HG03159 (cell line): ENCODE measurements around the gene A2ML1.
"Not testable (repeated sequence)": the region's sequence is repeated elsewhere in the genome, so short reads cannot be mapped to it uniquely, and the experiment has no call there.

Experiments
- ATAC-seq: cut with Tn5 transposase; IDR thresholded peaks from one replicate; pipeline ENCODE4 v1.9.1; 2021; ENCODE audit warnings: mild to moderate bottlenecking, moderate library complexity; ENCODE audit not compliant: unreplicated experiment

A2ML1 gene

DNA sequence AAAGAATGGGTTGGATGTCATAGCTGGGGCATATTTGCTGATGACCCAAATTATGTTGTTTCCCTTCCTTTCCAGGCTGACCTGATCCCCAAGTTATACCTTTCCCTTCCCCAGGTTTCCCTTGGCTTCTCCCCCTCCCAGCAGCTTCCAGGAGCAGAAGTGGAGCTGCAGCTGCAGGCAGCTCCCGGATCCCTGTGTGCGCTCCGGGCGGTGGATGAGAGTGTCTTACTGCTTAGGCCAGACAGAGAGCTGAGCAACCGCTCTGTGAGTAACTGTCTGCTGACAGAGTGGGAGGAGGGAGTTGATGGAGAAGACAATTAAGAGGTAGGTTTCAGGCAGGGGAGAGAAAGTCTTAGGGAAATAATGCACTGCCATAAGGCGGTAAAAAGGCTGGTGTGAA is 25.0 kb downstream of the A2ML1 start:
- no peak for ATAC-seq

DNA sequence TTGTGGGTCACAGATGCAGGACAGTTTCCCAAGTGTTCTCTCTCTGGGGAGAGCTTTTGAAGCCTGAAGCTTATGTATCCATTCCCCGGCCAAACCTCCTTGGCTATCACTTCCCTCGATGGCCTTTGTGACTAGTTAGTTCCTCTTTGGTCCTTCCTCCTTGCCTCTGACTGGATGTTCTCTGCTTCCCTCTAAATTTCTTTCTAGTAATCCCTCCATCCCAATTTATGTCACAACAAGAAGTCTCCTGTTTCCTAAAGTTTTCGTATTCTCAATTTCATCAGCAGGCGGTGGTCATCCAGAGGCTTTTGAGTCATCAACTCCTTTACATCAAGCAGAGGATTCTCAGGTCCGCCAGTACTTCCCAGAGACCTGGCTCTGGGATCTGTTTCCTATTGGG is 27.5 kb downstream of the A2ML1 start:
- ATAC-seq: no peak

DNA sequence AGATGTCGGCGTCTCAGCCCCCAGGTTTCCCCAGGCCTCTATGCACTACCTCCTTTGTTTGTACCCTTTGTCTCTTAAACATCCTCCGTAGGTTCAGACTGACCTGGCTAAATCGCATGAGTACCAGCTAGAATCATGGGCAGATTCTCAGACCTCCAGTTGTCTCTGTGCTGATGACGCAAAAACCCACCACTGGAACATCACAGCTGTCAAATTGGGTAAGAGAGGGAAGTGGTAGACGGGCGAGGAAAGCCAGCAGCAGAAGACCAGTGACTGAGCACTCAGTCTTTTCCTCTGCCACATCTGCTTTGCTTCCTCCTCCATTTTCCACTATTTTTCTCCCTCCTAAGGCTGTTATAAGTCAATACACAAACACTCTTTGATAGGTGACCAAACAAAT is 29.7 kb downstream of the A2ML1 start:
- ATAC-seq: no peak

DNA sequence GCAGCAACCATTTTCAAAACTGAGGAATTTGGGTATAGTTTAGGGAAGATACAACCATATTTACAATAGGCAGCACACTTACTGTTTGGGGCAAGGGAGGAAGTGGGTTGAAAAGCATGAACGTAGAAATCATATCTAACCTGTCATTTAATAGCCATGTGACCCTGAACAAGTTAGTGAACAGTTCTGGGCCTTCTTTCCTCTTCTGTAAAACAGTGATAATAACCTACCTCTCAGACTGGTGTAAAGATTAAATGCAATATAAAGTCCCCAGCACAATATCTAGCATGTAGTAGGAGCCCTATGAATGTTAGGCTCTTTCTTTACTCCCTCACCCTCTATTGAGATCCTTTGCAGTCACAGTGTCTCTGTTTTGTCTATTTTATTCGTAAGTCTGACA is 33.5 kb downstream of the A2ML1 start:
- no peak for ATAC-seq

DNA sequence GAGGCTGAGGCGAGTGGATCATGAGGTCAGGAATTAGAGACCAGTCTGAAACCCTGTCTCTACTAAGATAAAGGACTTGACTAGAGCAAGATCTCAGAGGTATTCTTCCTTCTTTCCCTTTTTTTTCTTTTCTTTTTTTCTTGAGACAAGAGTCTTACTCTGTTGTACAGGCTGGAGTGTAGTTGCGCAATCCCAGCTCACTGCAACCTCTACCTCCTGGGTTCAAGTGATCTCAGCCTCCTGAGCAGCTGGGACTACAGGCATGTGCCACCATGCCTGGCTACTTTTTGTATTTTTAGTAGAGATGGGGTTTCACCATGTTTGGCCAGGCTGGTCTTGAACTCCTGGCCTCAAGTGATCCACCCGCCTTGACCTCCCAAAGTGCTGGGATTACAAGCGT is 37.0 kb downstream of the A2ML1 start:
- ATAC-seq: not testable (repeated sequence)

DNA sequence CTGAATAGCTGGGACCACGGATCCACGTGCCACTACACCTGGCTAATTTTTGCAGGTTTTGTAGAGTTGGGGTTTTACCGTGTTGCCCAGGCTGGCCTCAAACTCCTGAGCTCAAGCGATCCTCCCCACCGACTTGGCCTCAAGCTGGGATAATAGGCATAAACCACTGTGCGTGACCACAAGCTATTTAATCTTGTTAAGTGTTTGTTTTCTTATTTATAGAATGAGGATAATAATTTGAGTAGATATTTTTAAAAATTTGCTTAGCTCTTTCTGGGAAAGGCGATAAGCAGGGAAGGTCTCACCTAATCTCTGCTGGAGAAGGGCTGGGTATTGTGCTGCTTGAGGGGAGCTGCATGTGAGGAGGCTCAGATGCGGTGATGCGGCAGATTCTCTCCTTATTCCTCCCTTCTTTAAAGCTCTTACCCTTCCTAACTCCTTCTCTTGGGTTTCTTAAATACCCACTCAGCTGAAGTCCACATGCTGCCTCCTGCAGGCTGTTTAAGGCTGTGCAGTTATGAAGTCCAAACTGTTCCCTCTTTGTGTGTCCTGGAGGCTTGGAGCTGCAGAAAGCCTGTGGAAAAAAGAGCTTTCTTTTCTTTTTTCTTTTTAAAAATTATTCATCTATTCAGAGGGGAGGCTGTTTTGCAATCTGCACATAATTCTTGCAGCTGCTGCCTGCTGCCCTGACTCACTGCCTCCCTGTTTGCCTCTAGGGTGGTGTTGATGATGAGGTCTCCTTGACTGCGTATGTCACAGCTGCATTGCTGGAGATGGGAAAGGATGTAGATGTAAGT is 37.9 kb downstream of the A2ML1 start:
- ATAC-seq: no peak

DNA sequence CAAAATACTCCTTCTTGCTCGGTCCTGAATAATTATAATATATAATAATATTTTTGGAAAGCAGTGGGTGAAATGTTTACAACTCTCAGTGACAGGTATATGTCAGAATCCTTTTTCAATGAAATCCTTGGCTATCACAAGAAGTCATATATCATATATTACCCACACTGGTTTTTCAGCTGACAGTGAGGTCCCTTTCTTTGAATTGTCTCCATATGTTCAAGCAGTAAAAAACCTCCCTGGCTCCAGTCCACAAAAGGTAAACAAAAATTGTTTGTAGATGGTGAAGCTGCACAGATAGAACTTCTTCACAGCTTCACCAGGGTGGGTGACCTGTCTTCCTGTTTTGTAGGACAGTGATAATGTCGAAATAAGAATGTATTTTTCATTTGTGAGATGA is 44.0 kb downstream of the A2ML1 start:
- no peak for ATAC-seq

DNA sequence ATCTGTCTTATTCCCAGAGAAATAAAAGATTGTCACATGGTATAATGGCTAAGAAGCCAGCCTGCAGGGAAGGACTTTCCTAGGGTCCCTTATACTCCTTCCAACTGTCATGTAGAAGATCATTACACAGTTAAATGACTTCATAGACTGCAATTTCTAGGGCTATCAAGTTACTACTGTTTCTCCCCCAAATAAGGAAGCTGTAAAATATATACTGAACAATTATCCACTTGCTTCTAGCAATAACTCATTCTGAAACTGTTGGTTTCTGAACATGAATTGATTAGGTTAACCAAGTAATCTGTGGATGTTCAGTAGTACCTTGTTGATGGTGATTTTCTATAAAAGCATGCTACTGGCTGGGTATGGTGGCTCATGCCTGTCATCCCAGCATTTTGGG is 44.6 kb downstream of the A2ML1 start:
- ATAC-seq: no peak

DNA sequence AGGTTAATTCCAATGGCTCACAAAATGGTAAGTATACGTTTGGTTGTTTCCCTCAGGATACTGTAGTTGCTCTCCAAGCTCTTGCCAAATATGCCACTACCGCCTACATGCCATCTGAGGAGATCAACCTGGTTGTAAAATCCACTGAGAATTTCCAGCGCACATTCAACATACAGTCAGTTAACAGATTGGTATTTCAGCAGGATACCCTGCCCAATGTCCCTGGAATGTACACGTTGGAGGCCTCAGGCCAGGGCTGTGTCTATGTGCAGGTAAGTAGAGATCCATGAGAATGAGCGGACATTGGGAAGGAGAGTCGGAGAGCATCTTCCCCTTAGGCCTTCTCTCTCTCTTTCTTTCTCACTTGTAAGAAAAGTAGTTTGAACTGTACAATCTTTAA is 45.4 kb downstream of the A2ML1 start:
- ATAC-seq: no peak

DNA sequence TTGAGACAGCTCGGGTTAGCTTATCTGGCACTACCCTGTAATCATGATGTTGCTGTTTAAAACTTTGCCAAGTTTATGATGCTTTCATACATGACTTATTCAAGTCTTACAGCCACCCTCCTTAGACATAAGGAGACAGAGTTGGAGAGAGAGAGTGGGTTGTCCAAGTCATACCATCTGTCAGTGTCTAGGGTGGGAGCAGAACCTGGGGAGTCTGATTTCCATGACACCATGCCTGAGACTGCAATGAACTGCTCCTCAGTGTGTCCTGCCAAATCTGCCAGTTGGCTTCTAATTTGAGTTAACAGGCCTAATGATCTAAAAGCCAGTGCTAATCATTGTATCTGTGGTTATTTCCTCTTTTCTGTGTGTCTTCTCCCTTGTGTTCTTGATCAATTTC is 48.2 kb downstream of the A2ML1 start:
- ATAC-seq: no peak

DNA sequence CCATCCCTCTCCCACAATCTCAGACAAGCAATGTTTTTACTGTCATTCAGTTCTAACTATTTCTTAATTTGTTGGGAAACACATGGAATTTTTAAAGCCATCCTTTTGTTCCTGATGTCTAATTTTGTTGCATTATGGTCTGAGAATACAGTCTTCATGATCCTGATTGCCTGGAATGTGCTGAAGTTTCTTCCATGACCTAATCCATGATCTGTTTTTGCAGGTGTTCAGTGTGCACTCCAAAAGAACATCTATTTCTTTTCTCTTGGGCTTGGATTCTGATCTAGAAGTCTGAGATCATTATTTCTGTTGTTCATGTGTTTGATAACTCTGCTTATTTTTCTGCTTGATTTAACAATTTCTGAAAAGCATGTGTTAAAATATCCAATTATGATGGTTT is 48.6 kb downstream of the A2ML1 start:
- no peak for ATAC-seq

DNA sequence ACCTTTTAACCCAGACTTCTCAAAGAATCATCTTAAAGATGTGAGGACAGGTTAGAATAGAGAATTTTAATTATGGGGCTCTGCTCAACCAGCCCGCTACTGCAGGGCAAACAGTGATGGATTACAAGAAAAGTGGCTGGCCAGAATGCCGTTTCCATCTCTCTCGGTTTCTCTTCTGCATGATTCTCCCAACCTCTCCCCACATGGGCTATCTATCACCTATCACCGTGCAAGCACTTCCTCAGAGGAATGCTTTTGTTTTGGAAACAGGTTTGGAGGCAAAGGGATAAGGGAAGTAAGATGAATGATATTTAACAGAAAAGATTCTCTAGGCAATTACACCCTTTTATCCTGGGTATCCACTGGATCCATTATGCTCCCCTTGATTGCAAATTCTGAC is 54.5 kb downstream of the A2ML1 start:
- no peak for ATAC-seq

DNA sequence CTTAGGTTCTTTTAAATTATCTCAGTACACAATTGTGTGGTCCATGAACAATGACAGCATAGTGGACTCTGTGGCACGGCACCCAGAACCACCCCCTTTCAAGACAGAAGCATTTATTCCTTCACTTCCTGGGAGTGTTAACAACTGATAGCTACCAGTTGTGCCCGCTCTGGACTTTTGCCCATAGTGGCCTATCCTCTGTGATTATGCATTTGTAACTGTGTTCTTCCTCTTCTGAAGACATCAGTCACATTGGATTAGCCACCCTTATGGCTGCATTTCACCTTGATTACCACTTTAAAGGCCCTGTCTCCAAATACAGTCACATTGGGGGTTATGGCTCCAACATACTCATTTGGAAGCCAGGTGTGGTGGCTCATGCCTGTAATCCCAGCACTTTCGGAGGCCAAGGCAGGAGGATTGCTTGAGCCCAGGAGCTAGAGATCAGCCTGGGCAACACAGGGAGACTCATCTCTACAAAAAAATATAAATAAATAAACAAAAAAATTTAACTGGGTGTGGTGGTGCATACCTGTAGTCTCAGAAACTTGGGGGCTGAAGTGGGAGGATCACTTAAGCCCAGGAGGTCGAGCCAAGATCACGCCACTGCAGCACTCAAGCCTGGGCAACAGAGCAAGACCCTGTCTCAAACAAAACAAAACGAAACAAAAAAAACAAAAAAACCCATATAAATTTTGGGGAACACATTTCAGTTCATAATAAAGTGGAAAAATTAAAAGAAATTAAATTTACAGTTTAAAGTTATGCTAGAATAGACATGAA is 64.3 kb downstream of the A2ML1 start:
- no peak for ATAC-seq

DNA sequence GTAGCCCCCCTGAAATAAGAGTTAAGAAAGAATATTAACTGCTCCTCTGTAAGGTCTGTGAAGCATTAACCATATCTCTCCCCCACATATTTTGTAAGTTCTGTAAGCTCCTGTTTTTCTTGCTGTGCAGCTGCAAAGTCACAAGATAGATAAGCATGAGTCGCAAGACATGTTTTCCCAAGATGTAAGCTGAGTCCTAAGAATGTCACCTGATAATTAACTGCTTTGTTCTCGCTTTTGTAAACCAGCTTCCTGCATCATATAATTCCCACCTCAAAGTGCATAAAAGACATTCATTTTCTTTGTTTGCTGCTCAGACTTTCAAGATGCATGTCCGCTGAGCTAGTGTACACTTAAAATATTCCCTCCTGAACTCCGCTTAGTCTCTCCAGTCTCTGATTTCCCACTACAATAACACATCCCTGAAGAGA is 64.9 kb downstream of the A2ML1 start:
- no peak for ATAC-seq

DNA sequence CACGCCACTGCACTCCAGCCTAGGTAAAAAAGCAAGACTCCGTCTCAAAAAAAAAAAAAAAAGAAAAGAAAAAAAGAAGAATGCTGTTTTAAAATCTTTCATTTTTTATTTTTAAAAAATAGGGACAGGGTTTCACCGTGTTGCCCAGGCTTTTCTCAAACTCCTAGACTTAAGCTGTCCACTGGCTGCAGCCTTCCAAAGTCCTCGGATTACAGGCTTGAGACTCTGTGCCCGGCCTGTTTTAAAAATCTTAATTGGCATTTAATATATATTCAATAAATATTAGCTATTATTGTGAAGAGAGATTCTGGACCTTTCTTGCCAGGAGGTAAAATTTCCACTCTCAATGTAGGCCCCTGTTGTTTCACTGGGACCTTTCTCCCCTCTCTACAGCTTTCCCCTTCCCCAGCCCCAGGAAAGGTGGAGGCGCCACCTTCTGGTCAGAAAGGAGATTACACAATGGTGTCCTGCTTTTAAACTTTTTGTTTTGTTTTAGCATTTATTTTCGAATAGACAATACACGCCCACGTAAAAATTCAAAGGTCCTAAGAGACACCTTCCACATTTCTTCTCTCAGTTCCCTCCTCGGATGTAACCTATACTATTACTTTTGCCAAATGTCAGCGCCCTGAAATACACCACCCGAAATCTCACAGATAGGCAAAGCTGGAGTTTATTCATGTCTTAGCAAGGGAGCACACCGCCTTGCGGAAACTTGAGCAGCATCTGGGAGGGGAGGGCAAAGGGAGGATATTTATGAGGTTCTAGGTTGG is 68.1 kb downstream of the A2ML1 start:
- ATAC-seq: no peak

DNA sequence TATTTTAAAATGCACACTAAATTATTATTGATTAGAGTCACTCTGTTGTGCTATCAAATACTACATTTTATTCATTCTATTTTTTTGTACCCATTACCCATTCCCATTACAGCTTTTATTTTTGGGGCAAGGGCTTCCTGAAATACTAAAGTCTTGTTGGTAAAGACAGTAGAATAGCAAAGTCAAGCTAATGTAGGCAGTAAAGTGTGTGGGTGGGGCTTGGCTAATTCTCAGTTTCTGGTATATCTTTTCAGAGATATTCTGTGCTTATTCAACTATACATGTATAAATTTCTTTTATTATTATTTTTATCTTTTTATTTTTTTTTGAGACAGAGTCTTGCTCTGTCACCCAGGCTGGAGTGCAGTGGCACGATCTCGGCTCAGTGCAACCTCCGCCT is 69.6 kb downstream of the A2ML1 start:
- no peak for ATAC-seq

DNA sequence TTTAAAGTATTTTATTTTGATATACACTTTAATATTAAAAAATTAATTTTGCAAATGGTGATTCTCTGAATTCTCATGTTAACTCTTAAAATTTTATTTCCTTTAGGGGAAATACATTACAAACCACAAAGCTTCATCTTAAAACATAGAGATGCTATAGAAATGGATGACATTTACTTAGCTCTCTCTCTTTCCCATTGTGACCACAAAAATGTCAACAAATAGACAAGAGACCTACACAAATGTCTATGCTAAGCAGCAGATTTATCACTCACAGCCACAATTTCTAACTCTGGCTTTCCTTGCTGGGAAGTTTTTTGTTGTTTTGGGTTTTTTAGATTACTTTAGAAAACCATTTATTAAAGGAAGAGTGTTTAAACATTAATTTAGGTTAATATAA is 72.0 kb downstream of the A2ML1 start:
- ATAC-seq: no peak

DNA sequence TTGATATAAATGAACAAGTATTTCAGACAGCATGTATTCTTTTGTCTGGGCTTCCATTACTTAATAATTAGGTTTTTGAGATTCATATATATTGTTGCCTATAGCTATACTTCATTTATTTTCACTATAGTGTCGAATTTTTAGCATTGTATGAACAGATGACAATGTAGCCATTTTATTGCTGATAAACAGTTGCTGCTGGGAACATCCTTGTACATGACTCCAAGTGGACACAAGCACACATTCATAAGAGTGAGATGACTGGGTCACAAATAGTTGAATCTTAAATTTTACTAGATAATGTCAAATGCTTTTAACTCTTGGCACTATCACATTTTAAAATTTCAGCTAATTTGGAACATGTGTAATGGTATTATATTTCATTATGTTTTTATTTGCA is 72.6 kb downstream of the A2ML1 start:
- no peak for ATAC-seq

DNA sequence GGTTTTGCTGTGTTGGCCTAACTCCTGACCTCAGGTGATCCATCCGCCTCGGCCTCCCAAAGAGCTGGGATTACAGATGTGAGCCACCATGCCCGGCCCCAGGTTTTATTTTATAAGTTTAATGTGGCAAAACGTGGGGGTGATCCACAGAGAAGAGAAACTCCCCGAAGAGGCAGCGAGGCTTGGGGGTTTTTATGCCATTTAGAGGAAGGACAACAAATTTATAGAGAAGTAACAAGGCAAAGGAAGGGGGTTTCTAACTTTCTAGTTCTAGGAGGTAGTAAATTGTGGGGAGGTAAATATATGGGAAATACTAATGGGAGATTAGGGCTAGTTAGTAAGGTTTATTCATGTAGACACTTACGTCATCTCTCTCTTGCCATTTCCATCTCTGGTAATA is 74.7 kb downstream of the A2ML1 start:
- no peak for ATAC-seq

DNA sequence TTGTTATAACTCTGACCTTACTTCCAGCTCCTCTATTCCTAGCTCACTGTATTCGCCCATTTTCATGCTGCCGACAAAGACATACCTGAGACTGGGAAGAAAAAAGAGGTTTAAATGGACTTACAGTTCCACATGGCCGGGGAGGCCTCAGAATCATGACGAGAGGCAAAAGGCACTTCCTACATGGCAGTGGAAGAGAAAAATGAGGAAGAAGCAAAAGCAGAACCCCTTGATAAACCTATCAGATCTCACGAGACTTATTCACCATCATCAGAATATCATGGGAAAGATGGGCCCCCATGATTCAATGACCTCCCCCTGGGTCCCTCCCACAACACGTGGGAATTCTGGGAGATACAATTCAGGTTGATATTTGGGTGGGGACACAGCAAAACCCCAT is 77.4 kb downstream of the A2ML1 start:
- no peak for ATAC-seq

DNA sequence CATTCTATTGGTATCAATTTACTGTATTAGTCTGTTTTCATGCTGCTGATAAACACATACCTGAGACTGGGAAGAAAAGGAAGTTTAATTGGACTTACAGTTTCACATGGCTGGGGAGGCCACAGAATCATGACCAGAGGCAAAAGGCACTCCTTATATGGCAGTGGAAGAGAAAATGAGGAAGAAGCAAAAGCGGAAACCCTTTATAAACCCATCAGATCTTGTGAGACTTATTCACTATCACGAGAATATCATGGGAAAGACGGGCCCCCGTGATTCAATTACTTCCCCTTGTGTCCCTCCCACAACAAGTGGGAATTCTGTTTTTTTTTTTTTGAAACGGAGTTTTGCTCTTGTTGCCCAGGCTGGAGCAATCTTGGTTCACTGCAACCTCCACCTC is 80.3 kb downstream of the A2ML1 start:
- ATAC-seq: not testable (repeated sequence)

DNA sequence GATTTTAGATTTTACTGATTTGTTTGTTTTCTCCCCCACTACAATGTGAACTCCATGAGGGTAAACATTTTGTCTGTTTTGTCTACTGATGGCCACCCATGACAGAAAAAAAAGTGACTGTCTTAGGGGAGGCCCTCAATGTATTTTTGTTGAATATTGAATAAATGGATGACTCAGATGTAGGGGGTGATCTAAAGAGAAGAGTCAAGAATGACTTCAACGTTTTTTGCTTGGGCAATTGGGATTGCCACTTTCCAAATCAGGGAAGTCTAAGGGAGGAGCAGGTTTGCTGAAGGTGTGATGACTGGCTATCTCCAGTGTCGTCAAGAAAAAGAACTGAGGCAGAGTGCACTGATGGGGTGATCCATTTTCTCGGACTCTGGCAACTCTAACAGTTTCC is 81.2 kb downstream of the A2ML1 start:
- ATAC-seq: no peak
